AG04450 (cell line): Measurements from ENCODE around the gene PRELID3B. TPM values are rescaled to one million over a fixed set of nuclear protein-coding genes. Genes with fewer than 3 reads are reported as not detected.
"Not testable (repeated sequence)": the region's sequence is repeated elsewhere in the genome, so short reads cannot be mapped to it uniquely, and the experiment has no call there.

Experiments used
- CTCF ChIA-PET: fragments of 300-600, 350-600 bp; formaldehyde crosslinking; extraction: SDS; loops from one replicate; lab custom pipeline; 2022; ENCODE audit warnings: antibody characterized with exemption, inconsistent platforms; lab: Charles Lee
- POLR2A ChIA-PET: fragments of 350-600 bp; formaldehyde crosslinking; extraction: SDS; loops from one replicate; lab custom pipeline; 2021; ENCODE audit warnings: antibody characterized with exemption, inconsistent platforms; lab: Yijun Ruan, JAX
- DNase-seq: peaks from one replicate; pipeline ENCODE4 v3.0.0-alpha.2; 2011; ENCODE audit warnings: low read depth, low spot score
- H3K27ac ChIP-seq: one replicate; pipeline ENCODE4 v1.5.1; 2012; ENCODE audit warnings: low read depth, low read length, control low read depth
- H3K27me3 ChIP-seq: one replicate; pipeline ENCODE4 v1.6.0; 2012; ENCODE audit warnings: low read length; ENCODE audit not compliant: control insufficient read depth, insufficient read depth
- H3K4me3 ChIP-seq: 2 replicates; pipeline ENCODE4 v1.5.1; 2011; ENCODE audit warnings: mild to moderate bottlenecking, low read depth, low read length, control low read depth
- H3K9me3 ChIP-seq: 2 replicates; pipeline ENCODE4 v1.5.1; 2012; ENCODE audit warnings: low read length; ENCODE audit not compliant: control insufficient read depth, insufficient read depth
- CTCF ChIP-seq: IDR thresholded peaks from 2 replicates; pipeline ENCODE4 v1.5.1; 2011; ENCODE audit warnings: low read depth, low read length, control low read depth, inconsistent platforms
- polyA plus RNA-seq: library from polyadenylated mRNA; depleted of rRNA; stranded (reverse); fragments of >200 nt; gene quantifications from 2 replicates; pipeline ENCODE4 v1.2.3, GENCODE V29; 2011

Gene PRELID3B
- polyA plus RNA-seq, 1 experiment = 58.2 TPM

- Histone ChIP-seq H3K27ac (peak overlapping the region; percentile 31), H3K9me3 (no peaks in the 10 kb centered on the region), H3K4me3 (no peak overlapping the region), H3K27me3 (no peaks in the 10 kb centered on the region)
- ChIA-PET POLR2A (no interaction called here), CTCF (interaction anchor here (0.8 kb wide), 1 partner anchor 144 kb away, joined by 3 read pairs; no protein-coding TSS in a partner anchor)
- TF ChIP-seq CTCF = no peak
- DNase-seq = peak; percentile 24
Measured at GRCh38 chr20:59013959-59014608, 28.5 kb downstream of the PRELID3B start.

- POLR2A ChIA-PET = no interaction called here
- CTCF ChIA-PET = no interaction called here
- H3K4me3 ChIP-seq = no peak overlapping the region
- H3K27me3 ChIP-seq = no peaks in the 10 kb centered on the region
- no peak for TF ChIP-seq CTCF
- no peaks in the 10 kb centered on the region for H3K9me3 ChIP-seq
- H3K27ac ChIP-seq = no peak overlapping the region
- no peak for DNase-seq
Measured at GRCh38 chr20:59013031-59013951, 29.3 kb downstream of the PRELID3B start.

- H3K9me3 ChIP-seq, H3K27me3 ChIP-seq, H3K27ac ChIP-seq, H3K4me3 ChIP-seq, DNase-seq, CTCF ChIA-PET, POLR2A ChIA-PET: not testable (repeated sequence)
Measured at GRCh38 chr20:59011874-59012157, 30.8 kb downstream of the PRELID3B start.

GRCh38 chr20:59010995-59011873 lies 31.4 kb downstream of the PRELID3B start:
- POLR2A ChIA-PET = interaction anchor here (0.8 kb wide), 1 partner anchor 30 kb away, joined by 6 read pairs; no protein-coding TSS in a partner anchor
- no peak overlapping the region for H3K4me3 ChIP-seq
- CTCF ChIA-PET = no interaction called here
- no peak overlapping the region for H3K27ac ChIP-seq
- H3K9me3 ChIP-seq = no peaks in the 10 kb centered on the region; the same call in 1 of the 2 replicates
- TF ChIP-seq CTCF = no peak
- H3K27me3 ChIP-seq = no peaks in the 10 kb centered on the region
- peak; percentile 23 for DNase-seq

- ChIA-PET POLR2A (interaction anchor here (0.8 kb wide), 1 partner anchor 29 kb away, joined by 6 read pairs; no protein-coding TSS in a partner anchor), CTCF (no interaction called here)
- H3K4me3 ChIP-seq = no peak overlapping the region
- H3K27me3 ChIP-seq = no peaks in the 10 kb centered on the region
- H3K27ac ChIP-seq = no peak overlapping the region
- H3K9me3 ChIP-seq = no peaks in the 10 kb centered on the region; the same call in 1 of the 2 replicates
- no peak for DNase-seq
- TF ChIP-seq CTCF = no peak
Measured at GRCh38 chr20:59010321-59010994, 32.1 kb downstream of the PRELID3B start.
